ENCODE measurements around the gene NAB1.
"Not testable (repeated sequence)": the region's sequence is repeated elsewhere in the genome, so short reads cannot be mapped to it uniquely, and the experiment has no call there.

Gene NAB1

GRCh38 chr2:190649035-190649797 is at the start of gene NAB1:
TSS of gene NAB1 (plus strand) at chr2:190649083. CDS start at chr2:190659177, 10,094 bp downstream.
- DNase-seq (ENCODE audit: low read depth): peak; percentile 74

- DNase-seq (ENCODE audit: low read depth): no peak
These were observed 49.2 kb upstream of the NAB1 start for GRCh38 chr2:190599546-190600220.

GRCh38 chr2:190600293-190601103 is 48.4 kb upstream of the NAB1 start:
- no peak for DNase-seq (ENCODE audit: low read depth)

GRCh38 chr2:190603374-190603773 is 45.5 kb upstream of the NAB1 start:
- no peak for DNase-seq (ENCODE audit: low read depth)

GRCh38 chr2:190607014-190607597 is 41.8 kb upstream of the NAB1 start:
- no peak for DNase-seq (ENCODE audit: low read depth)

GRCh38 chr2:190607657-190608357 is 41.1 kb upstream of the NAB1 start:
- no peak for DNase-seq (ENCODE audit: low read depth)

GRCh38 chr2:190608863-190609262 is 40.0 kb upstream of the NAB1 start:
- not testable (repeated sequence) for DNase-seq (ENCODE audit: low read depth)

- not testable (repeated sequence) for DNase-seq (ENCODE audit: low read depth)
These were observed 39.5 kb upstream of the NAB1 start for GRCh38 chr2:190609397-190609796.

GRCh38 chr2:190610528-190610927 is 38.4 kb upstream of the NAB1 start:
- not testable (repeated sequence) for DNase-seq (ENCODE audit: low read depth)

GRCh38 chr2:190615555-190616200 is 33.2 kb upstream of the NAB1 start:
- DNase-seq (ENCODE audit: low read depth): no peak

GRCh38 chr2:190618030-190618429 is 30.9 kb upstream of the NAB1 start:
- DNase-seq (ENCODE audit: low read depth): no peak

- no peak for DNase-seq (ENCODE audit: low read depth)
These were observed 23.2 kb upstream of the NAB1 start for GRCh38 chr2:190625691-190626090.

- DNase-seq (ENCODE audit: low read depth): no peak
These were observed 22.2 kb upstream of the NAB1 start for GRCh38 chr2:190626641-190627210.

- no peak for DNase-seq (ENCODE audit: low read depth)
These were observed 21.2 kb upstream of the NAB1 start for GRCh38 chr2:190627448-190628412.

GRCh38 chr2:190628591-190629319 is 20.1 kb upstream of the NAB1 start:
- DNase-seq (ENCODE audit: low read depth): no peak

GRCh38 chr2:190634381-190634780 is 14.5 kb upstream of the NAB1 start:
- DNase-seq (ENCODE audit: low read depth): no peak

GRCh38 chr2:190635781-190636180 is 13.1 kb upstream of the NAB1 start:
- DNase-seq (ENCODE audit: low read depth): no peak

- DNase-seq (ENCODE audit: low read depth): no peak
These were observed 12.5 kb upstream of the NAB1 start for GRCh38 chr2:190636361-190636760.

- no peak for DNase-seq (ENCODE audit: low read depth)
These were observed 11.6 kb upstream of the NAB1 start for GRCh38 chr2:190637281-190637734.

All from stimulated activated CD4-positive, alpha-beta T cell treated with anti-CD3 and anti-CD28 coated beads, Interleukin-2, amount 100 ng/mL, for 4 hours (primary cell).